RKO (cell line): ENCODE data around the gene SNRK.

Experiments used
- DNase-seq: peaks from one replicate; pipeline ENCODE4 v3.0.0-alpha.2; 2016; ENCODE audit warnings: low spot score

The SNRK gene

DNA sequence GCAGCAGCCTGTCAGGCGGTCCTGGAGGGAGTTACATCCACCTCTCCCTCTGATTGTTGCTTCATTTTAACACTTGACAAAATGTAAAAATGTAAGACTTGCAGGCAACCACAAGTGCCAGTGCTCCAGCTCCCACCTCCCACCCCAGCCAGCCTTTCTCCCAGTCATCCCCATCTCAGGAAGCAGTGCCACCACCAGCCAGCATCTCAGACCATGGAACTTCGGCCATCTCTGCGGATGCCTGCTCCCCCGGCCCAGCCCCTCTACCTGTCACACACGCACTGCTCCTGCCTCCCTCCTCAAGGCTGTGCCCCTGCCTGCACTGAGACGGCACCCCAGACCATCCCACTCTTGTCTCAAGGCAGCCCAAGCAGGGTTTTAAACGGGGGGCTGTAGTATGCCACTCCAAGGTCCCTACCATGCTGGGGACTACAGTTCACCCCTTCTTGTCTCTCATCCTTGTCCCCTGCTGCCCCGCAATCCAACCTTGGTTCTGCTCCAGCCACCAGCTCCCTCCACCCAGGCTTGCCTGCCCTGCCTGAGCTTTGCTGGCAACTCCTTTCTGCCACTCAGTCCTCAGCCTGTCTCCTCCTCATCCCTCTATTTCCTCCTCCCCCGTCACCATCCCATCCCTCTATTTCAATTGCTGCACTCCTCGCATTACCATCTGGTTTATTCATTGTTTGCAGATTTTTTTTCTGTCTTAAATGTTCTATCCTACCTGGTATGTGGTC, 85.8 kb downstream of the SNRK start:
- DNase-seq = no peak

- DNase-seq = no peak
Observed at GRCh38 chr3:43372809-43373559, 86.6 kb downstream of the SNRK start.

DNA sequence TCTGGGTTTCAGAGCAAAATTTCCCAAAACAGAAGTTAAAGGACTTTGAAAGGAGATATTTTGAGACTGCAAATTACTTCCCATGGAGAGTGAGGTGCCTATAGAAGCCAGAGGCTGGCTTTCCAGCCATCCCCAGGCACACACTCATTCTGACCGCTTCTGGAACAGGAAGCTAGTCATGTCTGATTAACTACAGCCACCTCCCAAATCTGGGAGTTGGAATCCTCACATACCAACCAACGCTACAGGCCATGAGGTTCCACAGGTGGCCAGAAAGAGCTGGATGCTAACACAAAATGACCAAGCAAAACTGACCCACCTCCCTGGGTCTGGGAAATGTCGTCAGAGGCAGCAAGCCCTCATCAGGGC, 87.2 kb downstream of the SNRK start:
- peak; percentile 6 for DNase-seq

DNA sequence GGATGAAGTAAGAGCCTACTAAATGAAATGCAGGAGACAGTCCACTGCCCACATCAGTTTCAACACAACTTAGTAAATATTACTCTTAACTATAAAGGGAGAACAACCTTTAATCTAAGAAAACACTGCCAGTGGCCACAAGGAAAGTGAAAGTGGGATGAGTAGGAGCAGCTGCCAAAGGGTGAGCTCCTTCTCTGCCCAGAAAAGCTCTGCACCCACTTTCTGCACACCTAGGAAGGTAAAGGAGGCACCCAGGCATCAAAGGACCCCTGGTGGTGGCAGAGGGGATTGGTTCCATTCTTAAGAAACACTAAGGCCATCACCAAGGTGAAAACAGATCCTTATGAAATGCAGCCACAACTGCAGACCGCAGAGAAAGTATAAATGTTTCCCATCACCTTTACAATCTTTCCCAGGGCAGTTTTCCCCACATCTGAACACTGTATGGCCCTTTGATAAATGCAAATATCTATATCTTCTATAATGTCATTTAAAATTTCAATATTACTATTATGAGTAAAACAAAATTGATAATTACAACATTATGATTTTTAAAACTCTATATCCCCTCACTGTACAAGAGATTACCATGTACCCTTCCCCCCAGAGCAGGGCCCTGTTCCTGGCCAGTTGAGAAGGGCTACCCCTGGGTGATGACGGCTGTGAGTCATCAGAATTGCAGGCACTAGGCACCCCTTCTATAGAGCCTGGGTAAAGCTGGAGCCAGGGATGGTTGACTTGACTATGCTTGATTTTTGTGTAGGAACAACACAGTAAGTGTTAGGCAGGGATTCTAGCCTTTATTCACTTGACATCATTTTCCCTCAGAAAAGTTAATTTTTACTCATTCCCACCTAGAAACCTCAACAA, 92.0 kb downstream of the SNRK start:
- DNase-seq = peak; percentile 20

DNA sequence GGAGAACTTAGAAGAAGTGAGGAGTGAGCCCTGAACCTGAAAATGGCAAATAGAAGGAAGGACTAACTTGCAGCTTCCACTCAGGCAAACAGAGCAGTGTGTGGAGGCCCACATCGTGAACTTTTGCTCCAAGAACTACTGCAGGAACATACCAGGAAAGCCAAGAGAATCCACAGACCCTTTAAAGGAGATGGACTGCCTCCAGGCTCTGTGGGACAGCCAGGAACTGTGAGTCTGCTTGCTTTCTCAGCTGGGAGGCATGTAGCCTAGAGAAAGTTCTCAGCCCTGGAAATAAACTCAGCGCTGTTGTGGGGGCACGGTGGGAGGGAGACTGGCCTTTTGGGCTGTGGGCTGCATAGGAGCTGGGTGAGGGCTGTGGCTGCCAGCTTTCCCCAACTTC, 93.0 kb downstream of the SNRK start:
- no peak for DNase-seq

- no peak for DNase-seq
Observed at GRCh38 chr3:43388175-43388574, 101.8 kb downstream of the SNRK start.

- no peak for DNase-seq
Observed at GRCh38 chr3:43388915-43389314, 102.6 kb downstream of the SNRK start.

DNA sequence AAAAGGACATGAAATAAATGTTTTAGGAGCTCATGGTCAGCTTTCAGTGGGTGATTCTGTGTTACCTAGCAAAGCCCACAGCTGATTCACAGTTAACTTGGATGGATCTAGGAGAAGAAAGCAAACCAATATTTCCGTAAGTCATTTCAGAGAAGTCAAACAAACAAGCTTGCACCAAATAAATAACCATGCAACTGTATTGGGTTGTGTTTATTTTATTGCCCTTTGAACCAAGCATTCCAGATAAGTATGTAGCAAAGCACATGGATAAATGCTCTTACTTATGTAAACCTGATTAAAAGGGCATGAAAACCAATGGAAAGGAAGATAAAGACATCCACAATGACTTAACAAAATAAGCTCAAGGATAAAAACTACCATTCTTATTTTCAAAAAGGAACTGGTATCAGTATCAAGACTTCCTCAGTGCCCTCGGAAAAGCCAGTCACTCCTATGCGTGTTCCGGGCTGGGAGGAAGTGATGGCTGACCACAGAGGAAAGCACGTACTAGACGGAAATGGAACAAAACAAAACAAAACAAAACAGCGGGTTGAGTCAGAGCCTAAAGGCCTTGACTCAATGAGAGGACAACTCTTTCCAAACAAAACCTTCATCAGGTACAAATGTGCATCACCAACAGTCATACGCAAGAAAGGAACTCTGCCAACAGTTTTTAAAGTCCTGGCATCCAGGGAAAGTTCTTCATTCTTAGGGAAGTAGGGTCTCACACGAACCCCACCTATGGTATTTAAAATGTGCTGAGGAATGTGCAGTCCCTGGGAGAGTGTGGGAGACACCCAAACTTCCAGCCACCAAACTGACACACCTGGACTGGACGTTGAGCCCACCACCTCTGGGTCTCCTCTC, 103.3 kb downstream of the SNRK start:
- DNase-seq = no peak

DNA sequence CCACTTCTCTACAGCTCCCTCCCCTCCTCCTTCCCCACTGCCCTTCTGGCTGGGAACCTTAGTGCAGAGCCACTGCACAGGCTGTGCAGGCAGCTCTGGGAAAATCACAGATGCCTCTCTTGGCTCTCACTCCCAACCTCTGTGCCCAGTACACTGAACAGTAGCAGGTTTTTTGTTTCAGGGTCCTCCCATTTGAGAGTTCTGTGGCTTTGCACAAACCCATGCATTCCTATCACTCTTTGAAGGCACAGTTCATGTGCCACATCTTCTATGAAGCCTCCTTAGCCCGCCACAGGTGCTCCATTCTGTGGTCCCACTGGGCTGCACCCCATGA, 103.9 kb downstream of the SNRK start:
- DNase-seq = no peak

GRCh38 chr3:43391621-43392020, 105.3 kb downstream of the SNRK start:
- no peak for DNase-seq

DNA sequence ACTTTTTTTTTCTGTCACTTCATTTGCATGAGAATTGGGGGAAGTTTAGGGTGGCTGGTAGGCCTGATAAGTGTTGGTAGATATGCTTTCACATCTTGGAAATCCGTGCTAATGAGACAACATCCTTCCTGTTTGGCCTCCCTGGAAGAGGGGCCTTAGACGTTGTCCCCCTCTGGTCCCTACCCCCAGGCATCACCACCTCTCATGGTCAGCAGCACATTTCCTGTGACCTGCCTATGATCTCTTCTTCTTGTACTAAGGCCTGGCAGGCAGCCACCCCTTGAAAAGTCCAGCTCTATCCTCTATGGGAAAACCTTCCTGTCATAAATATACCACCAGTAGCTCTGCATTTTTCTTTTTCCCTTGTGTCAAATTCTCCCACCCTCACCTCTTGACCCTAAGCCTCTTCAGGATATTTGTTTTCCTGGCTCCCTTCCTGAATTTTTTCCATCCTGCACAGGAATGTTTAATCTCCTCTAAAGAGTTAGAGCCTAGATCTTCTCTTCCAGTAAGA, 107.8 kb downstream of the SNRK start:
- DNase-seq = no peak

GRCh38 chr3:43399034-43399433, 112.7 kb downstream of the SNRK start:
- no peak for DNase-seq

DNA sequence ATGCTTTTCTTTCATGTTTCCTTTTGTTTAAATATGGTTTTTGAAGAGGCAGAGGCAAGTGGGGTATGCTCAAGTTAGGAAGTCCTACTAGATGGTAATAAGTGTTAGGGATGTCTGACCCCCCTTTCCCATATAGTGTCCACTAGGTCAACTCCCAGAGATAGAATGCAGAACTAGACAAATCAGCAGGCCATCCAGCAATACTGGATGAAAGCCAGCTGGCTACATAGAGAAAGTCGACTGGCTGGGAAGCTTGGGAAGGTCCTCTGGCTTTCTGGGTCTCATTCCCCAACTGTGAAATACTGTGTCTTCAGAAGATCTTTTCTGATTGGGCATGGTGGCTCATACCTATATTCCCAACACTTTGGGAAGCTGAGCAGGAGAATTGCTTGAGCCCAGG, 113.8 kb downstream of the SNRK start:
- DNase-seq = no peak
